ENCODE data around the gene ADGRA1.

DNA sequence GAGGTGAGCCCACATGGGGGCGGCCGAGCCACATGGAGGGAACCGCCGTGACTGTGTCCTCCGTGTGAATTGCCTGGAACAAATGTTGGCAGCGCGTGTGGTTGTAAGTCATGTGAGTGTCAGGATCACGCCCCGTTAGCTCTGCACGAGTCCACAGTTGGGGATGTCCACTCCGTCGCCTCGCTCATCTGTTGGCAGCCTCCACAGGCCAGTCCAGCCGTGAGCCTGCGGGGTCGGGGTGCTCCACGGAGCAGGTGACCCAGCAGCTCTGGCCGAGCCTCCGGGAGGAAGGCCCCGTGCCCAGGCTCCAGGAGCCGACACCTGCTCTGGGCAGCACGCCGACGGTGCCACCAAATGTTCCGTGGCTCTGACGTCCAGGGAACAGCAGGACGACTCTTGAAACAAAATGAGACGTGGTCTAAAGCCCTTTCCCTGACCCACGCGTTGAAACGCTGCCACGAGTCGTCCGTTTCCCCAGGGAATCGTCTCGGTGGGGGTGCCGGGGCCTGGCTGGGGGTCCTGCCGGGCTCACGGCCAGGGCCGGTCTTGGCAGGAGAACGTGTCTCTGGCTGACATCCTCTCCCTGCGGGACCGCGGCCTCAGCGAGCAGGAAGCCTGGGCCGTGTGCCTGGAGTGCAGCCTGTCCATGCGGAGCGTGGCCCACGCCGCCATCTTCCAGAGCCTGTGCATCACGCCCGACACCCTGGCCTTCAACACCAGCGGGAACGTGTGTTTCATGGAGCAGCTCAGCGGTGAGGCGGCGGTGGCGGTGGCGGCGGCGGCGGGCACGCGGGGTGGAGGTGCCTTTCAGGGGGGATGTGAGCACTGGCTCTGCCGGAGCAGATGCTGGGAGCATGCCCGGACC is 79.3 kb downstream of the ADGRA1 start:
- TF ChIP-seq POLR2AphosphoS5 (IDR thresholded peaks at IDR 0.05; ENCODE audit: low read depth, low read length) (no peak), ZNF274 (IDR thresholded peaks at IDR 0.05; ENCODE audit: borderline replicate concordance, extremely low read depth, low read length) (no peak), CTCF (IDR thresholded peaks at IDR 0.05; ENCODE audit: control extremely low read depth in 1 of 3, insufficient read depth in 1 of 3, low read depth in 1 of 3, low read length in 3 of 3) (no peak), MAX (IDR thresholded peaks at IDR 0.05) (no peak), RFX5 (IDR thresholded peaks at IDR 0.05; ENCODE audit: borderline replicate concordance, low read depth, low read length) (no peak), TEAD4 (IDR thresholded peaks at IDR 0.05; ENCODE audit: low read depth, low read length) (no peak), GTF2F1 (IDR thresholded peaks at IDR 0.05; ENCODE audit: borderline replicate concordance, low read depth, low read length) (no peak), SRF (IDR thresholded peaks at IDR 0.05; ENCODE audit: low read depth, low read length) (no peak), SP2 (IDR thresholded peaks at IDR 0.05; ENCODE audit: low read length) (no peak), TAF1 (IDR thresholded peaks at IDR 0.05; ENCODE audit: low read depth, low read length) (no peak), RNF2 (IDR thresholded peaks at IDR 0.05; ENCODE audit: borderline replicate concordance, low read depth, low read length, missing control alignments, poor library complexity, severe bottlenecking) (no peak), MAFK (IDR thresholded peaks at IDR 0.05; ENCODE audit: low read depth, low read length) (no peak), GABPA (IDR thresholded peaks at IDR 0.05; ENCODE audit: borderline replicate concordance, insufficient read depth, low read length) (no peak)
